PC-9 (cell line): ENCODE measurements around the gene TXNDC5.

Experiments
- CTCF ChIP-seq: fragments of 200-600 bp; sonication (generic); conservative IDR thresholded peaks from 2 replicates; pipeline ENCODE4 v1.6.1; 2017; ENCODE audit warnings: mixed run types, antibody characterized with exemption, mild to moderate bottlenecking, moderate library complexity
- EZH2 ChIP-seq: fragments of 200-600 bp; sonication (generic); IDR thresholded peaks from 2 replicates; pipeline ENCODE4 v1.8.0; 2017; ENCODE audit warnings: antibody characterized with exemption, low read depth

DNA sequence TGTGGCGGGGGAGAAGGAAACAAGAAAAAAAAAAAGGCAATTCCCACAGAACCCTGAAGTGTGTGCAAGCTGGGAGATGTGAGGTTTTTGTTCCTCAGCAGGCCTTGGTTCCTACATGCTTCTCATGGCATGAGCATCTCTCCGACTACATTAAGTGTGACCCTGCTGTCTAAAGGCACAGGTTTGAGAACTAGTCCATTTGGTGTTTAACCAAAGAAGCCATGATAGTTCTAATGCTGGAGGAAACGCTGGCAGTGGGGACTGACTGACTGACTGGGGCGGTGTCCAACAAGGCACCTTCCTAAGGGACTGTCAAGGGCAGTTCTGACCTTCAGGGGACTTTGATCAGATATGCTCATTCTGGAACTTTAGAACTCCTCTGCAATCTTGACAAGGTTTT lies 3.8 kb downstream of the TXNDC5 start:
- no peak for TF ChIP-seq CTCF
- TF ChIP-seq EZH2: no peak
